Liver (tissue), 3 donors: Measurements from ENCODE around the gene RFNG.

Source experiments
- RAD21 ChIP-seq, 2 donors: IDR thresholded peaks; 2 replicates each; pipeline ENCODE4 v1.6.1; 2016; ENCODE audit warnings: antibody characterized with exemption in 2 of 2, mild to moderate bottlenecking in 2 of 2
- SP1 ChIP-seq: IDR thresholded peaks from 2 replicates; pipeline ENCODE4 v1.6.1; 2018; ENCODE audit warnings: antibody characterized with exemption, mild to moderate bottlenecking
- YY1 ChIP-seq: IDR thresholded peaks from 2 replicates; pipeline ENCODE4 v1.6.1; 2016; ENCODE audit warnings: antibody characterized with exemption, mild to moderate bottlenecking
- TF ChIP-seq, protein P1 (sequence below): fragments of 150-350 bp; IDR thresholded peaks from 2 replicates; pipeline ENCODE4 v1.5.1; 2017; ENCODE audit warnings: improper control_type of control experiment, low read depth, low read length; ENCODE audit not compliant: missing input control
- TF ChIP-seq, protein P2 (sequence below): IDR thresholded peaks from 2 replicates; pipeline ENCODE4 v1.6.1; 2016; ENCODE audit warnings: antibody characterized with exemption
- TF ChIP-seq, protein P3 (sequence below): IDR thresholded peaks from 2 replicates; pipeline ENCODE4 v1.6.1; 2016; ENCODE audit warnings: antibody characterized with exemption
- donor health status: healthy.
- donor health status: healthy.

DNA sequence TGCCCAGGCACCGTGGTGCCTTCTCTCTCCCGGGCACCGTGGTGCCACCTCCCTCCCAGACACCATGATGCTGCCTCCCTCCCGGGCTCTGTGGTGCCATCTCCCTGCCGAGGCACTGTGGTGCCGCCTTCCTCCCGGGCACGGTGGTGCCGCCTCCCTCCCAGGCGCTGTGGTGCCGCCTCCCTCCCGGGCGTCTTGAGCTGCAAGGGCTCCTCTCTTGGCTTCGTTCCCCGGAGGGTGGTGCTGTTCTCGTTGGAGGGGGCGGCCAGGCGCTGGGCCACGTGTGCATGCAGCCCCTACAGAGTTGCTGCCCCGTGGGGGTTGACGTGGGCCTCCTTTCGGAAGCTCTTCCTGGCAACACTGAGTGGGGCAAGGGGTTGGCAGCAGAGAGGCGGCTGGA, 37.2 kb downstream of the RFNG start:
- TF ChIP-seq, protein P1, sequence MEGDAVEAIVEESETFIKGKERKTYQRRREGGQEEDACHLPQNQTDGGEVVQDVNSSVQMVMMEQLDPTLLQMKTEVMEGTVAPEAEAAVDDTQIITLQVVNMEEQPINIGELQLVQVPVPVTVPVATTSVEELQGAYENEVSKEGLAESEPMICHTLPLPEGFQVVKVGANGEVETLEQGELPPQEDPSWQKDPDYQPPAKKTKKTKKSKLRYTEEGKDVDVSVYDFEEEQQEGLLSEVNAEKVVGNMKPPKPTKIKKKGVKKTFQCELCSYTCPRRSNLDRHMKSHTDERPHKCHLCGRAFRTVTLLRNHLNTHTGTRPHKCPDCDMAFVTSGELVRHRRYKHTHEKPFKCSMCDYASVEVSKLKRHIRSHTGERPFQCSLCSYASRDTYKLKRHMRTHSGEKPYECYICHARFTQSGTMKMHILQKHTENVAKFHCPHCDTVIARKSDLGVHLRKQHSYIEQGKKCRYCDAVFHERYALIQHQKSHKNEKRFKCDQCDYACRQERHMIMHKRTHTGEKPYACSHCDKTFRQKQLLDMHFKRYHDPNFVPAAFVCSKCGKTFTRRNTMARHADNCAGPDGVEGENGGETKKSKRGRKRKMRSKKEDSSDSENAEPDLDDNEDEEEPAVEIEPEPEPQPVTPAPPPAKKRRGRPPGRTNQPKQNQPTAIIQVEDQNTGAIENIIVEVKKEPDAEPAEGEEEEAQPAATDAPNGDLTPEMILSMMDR = no peak
- TF ChIP-seq, protein P2, sequence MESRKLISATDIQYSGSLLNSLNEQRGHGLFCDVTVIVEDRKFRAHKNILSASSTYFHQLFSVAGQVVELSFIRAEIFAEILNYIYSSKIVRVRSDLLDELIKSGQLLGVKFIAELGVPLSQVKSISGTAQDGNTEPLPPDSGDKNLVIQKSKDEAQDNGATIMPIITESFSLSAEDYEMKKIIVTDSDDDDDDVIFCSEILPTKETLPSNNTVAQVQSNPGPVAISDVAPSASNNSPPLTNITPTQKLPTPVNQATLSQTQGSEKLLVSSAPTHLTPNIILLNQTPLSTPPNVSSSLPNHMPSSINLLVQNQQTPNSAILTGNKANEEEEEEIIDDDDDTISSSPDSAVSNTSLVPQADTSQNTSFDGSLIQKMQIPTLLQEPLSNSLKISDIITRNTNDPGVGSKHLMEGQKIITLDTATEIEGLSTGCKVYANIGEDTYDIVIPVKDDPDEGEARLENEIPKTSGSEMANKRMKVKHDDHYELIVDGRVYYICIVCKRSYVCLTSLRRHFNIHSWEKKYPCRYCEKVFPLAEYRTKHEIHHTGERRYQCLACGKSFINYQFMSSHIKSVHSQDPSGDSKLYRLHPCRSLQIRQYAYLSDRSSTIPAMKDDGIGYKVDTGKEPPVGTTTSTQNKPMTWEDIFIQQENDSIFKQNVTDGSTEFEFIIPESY = no peak
- no peak for TF ChIP-seq SP1
- no peak for TF ChIP-seq YY1
- TF ChIP-seq, protein P3, sequence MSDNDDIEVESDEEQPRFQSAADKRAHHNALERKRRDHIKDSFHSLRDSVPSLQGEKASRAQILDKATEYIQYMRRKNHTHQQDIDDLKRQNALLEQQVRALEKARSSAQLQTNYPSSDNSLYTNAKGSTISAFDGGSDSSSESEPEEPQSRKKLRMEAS = no peak
- TF ChIP-seq RAD21 (IDR thresholded peaks at IDR 0.05) = no peak
